ENCODE results near the gene ING2.
"Not testable (repeated sequence)": the region's sequence is repeated elsewhere in the genome, so short reads cannot be mapped to it uniquely, and the experiment has no call there.

DNA sequence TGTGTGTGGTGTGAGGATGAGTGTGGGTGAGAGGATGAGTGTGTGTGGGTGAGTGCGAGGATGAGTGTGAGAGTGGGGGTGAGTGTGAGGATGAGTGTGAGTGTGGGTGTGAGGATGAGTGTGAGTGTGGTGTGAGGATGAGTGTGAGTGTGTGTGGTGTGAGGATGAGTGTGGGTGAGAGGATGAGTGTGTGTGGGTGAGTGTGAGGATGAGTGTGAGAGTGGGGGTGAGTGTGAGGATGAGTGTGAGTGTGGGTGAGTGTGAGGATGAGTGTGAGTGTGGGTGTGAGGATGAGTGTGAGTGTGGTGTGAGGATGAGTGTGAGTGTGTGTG is 48.3 kb downstream of the ING2 start:
- TF ChIP-seq CTCF (optimal IDR thresholded peaks at IDR 0.05 in 1 of 3, IDR thresholded peaks at IDR 0.05 in 1 of 3, conservative IDR thresholded peaks at IDR 0.05 in 1 of 3; ENCODE audit: extremely low read depth in 1 of 3, insufficient read depth in 2 of 3, low read length in 3 of 3); EZH2 (IDR thresholded peaks at IDR 0.05; ENCODE audit: low read length): not testable (repeated sequence)

Data from keratinocyte (primary cell).